Transverse colon (tissue), 4 donors: Measurements from ENCODE around the gene NTRK3. TPM values are rescaled to one million over a fixed set of nuclear protein-coding genes. Genes with fewer than 3 reads are reported as not detected.

Experiments
- DNase-seq: peaks from one replicate; pipeline ENCODE4 v3.0.0-alpha.2; 2019
- H3K27ac ChIP-seq, 4 donors: fragments of 200-600 bp; sonication (generic); 2 replicates each; pipeline ENCODE4 v1.5.1; 2016 to 2018; ENCODE audit warnings: inconsistent platforms in 4 of 4
- H3K27me3 ChIP-seq: fragments of 200-600 bp; sonication (generic); 2 replicates; pipeline ENCODE4 v1.5.1; 2017; ENCODE audit warnings: inconsistent platforms
- H3K36me3 ChIP-seq, 4 donors: fragments of 200-600 bp; sonication (generic); 2 replicates each; pipeline ENCODE4 v1.5.1; 2017 to 2019; ENCODE audit warnings: inconsistent platforms in 4 of 4
- H3K4me1 ChIP-seq, 4 donors: fragments of 200-600 bp; sonication (generic); 2 replicates each; pipeline ENCODE4 v1.5.1; 2017 to 2020; ENCODE audit warnings: inconsistent platforms in 4 of 4
- H3K4me3 ChIP-seq, 4 donors: fragments of 200-600 bp; sonication (generic); 1 replicate in 1 of 4; 2 replicates in 3 of 4; pipeline versions ENCODE4 v1.5.1 to v1.6.1; 2017 to 2019; ENCODE audit warnings: inconsistent platforms in 4 of 4
- H3K9me3 ChIP-seq, 2 donors: fragments of 200-600 bp; sonication (generic); 2 replicates each; pipeline ENCODE4 v1.5.1; 2017 to 2019; ENCODE audit warnings: inconsistent platforms in 2 of 2
- EP300 ChIP-seq: sonication (generic); formaldehyde crosslinking; IDR thresholded peaks from one replicate; pipeline ENCODE4 v1.6.1; 2017; ENCODE audit warnings: antibody characterized with exemption, low read depth
- POLR2A ChIP-seq: fragments of 450-650 bp; IDR thresholded peaks from one replicate; pipeline ENCODE4 v1.6.1; 2016; ENCODE audit warnings: antibody characterized with exemption, mild to moderate bottlenecking, moderate library complexity
- POLR2AphosphoS5 ChIP-seq, 3 donors: sonication (generic); formaldehyde crosslinking; IDR thresholded peaks; one replicate each; pipeline ENCODE4 v1.6.1; 2016; ENCODE audit warnings: antibody characterized with exemption in 3 of 3
- WGBS, 2 donors: methylation state at CpG; one replicate each; pipeline ENCODE4 v1.1.5; 2018; ENCODE audit warnings: low coverage in 1 of 2; 5-methylcytosine and 5-hydroxymethylcytosine counted together
- in situ Hi-C, 4 donors: fragments of 200-750 bp; cut with MboI; loops; one replicate each; pipeline versions ENCODE4 v1.15.0 to v1.15.1; 2017; ENCODE audit warnings: low sequenced_read_pairs in 3 of 4, low pct_ligation_motif_present in 1 of 4, low pct_unique_long_range_greater_than_20kb in 1 of 4
- intact Hi-C: fragments of 100-400 bp; cut with DNase I; formaldehyde crosslinking; loops from one replicate; pipeline ENCODE4 v1.15.1; 2023; ENCODE audit warnings: low total_unique reads
- total RNA-seq, 4 donors: library from RNA; depleted of rRNA; stranded (reverse); fragments of >200 nt; gene quantifications; one replicate each; pipeline ENCODE4 v1.1.0, GENCODE V29; 2016
- TF ChIP-seq, protein P1 (sequence below), 5 experiments: fragments of 200-600 bp in 3 of 5; fragments of 450-650 bp in 2 of 5; sonication (generic) in 3 of 5; IDR thresholded peaks; 1 replicate in 2 of 5; 2 replicates in 3 of 5; pipeline ENCODE4 v1.5.1; 2016 to 2017; ENCODE audit warnings: antibody characterized with exemption in 5 of 5, inconsistent platforms in 3 of 5, mild to moderate bottlenecking in 2 of 5, moderate library complexity in 1 of 5

Gene NTRK3
- total RNA-seq, 4 donors from 2014 or later = 1.1 to 2.8 (median 2.4) TPM

DNA sequence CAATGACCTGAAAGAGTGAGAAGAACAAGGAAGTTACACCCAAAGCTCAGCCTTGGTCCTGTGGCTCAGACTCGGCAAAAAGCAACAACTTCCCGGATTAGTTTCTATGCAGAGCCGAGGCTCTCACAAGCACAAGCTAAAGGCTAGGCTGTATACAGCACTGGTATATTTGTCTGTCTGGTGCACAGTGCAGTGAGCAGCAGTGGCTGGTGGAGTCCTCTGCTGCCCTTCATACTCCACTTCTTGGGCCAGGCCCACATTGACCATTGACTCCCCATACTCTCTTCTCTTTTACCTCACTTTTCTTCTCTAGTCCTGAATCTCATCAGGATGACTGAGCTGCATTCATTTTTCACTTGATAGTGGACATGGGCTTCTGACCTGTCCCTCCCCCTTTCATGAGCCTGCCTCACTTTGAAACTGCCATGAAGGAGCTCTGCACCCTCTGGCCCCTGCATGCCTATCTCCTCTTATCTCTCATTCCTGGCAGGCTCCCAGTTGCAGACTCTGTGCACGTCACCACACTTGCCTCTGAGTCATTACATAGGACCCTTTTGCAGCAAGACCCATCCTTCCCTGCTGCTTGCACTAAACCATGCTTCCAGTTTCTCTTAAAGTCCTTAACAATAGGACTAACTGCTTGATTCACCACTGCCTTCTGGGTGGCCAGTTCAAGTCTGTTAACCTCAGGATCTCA is 379.3 kb downstream of the NTRK3 start:
- intact Hi-C loops (no loop called here), in situ Hi-C loops (no loop called here)
- DNase-seq = no peak
- Histone ChIP-seq H3K4me3 (no peak overlapping the region), H3K27me3 (no peaks in the 10 kb centered on the region), H3K27ac (no peak overlapping the region), H3K9me3 (no peaks in the 10 kb centered on the region), H3K4me1 (no peaks in the 10 kb centered on the region), H3K36me3 (no peaks in the 10 kb centered on the region)
- WGBS, 2 donors = 57 to 72% methylated on average over 1 to 4 of the region's 4 CpGs
- no peak for TF ChIP-seq EP300
- TF ChIP-seq POLR2A = no peak
- TF ChIP-seq, protein P1, sequence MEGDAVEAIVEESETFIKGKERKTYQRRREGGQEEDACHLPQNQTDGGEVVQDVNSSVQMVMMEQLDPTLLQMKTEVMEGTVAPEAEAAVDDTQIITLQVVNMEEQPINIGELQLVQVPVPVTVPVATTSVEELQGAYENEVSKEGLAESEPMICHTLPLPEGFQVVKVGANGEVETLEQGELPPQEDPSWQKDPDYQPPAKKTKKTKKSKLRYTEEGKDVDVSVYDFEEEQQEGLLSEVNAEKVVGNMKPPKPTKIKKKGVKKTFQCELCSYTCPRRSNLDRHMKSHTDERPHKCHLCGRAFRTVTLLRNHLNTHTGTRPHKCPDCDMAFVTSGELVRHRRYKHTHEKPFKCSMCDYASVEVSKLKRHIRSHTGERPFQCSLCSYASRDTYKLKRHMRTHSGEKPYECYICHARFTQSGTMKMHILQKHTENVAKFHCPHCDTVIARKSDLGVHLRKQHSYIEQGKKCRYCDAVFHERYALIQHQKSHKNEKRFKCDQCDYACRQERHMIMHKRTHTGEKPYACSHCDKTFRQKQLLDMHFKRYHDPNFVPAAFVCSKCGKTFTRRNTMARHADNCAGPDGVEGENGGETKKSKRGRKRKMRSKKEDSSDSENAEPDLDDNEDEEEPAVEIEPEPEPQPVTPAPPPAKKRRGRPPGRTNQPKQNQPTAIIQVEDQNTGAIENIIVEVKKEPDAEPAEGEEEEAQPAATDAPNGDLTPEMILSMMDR (IDR thresholded peaks at IDR 0.05) = no peak
- TF ChIP-seq POLR2AphosphoS5 (IDR thresholded peaks at IDR 0.05) = no peak

DNA sequence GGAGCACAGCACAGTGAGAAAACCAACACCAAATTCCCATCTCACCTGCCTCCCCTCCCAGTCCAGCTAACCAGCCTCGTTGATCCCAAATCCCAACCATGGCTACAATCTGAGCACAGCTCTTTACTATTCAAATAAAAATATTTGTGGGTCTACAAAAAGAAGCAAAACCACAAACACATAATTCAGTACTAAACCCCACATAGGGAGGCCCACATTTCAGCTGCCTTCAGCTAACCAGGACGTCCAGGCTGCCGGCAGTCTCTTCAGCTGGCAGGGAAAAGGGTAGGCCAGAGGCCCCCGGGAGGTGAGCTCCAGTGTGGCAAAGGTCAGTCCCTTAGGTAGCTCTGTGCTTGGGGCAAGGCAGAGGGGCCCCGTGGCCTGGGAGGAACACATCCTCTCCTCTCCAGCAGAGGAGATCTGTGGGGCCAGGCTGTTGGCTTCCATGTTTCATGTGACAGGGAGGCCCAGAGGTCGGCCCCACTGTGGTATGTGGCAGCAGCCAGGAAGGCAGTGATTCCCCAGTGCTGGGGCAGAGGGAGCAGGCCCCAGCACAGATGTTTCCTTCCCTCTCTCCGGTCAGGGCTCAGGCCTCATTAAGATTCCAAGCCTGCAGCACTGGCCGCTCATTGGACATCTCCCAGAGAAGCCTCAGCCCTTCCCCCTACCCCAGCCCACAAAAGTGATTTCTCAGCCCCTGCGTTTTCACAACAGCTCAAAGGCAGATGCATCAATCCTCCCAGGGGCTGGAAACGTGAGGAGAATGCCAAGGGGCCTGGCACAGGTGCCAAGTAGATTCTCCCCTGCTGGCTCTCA is 381.4 kb downstream of the NTRK3 start:
- in situ Hi-C loops = no loop called here
- DNase-seq = no peak
- 33 to 50% methylated on average over 1 to 10 of the region's 10 CpGs for WGBS, 2 donors

DNA sequence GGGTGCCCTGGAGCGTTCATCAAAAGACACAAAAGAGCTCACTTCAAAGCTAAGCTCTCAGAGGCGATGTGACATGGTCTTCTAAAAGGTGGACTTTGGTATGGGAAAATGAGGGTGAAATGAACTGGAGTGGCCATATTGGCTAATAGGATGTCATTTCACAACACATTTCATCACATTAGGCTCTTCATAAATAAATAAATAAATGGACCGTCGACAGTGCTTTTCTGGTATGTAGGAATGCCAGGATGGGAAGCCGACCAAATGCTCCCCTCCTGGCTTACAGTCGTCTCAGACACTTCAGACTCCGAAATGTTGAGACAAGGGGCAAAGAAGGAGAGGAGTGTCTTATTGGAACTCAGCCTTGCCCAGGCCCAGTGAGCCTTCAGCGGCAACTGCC is 383.0 kb downstream of the NTRK3 start:
- 80 to 85% methylated on average over 4 to 8 of the region's 8 CpGs for WGBS, 2 donors
- TF ChIP-seq POLR2AphosphoS5 (IDR thresholded peaks at IDR 0.05) = no peak
- TF ChIP-seq, protein P1 (IDR thresholded peaks at IDR 0.05) = no peak
- no peak for TF ChIP-seq EP300
- TF ChIP-seq POLR2A = no peak
- in situ Hi-C loops = no loop called here

More for the DNA sequence above, 381.4 kb downstream of the NTRK3 start:
- Histone ChIP-seq H3K4me1 (no peaks in the 10 kb centered on the region), H3K27ac (no peak overlapping the region), H3K9me3 (no peaks in the 10 kb centered on the region), H3K4me3 (no peak overlapping the region), H3K27me3 (no peaks in the 10 kb centered on the region), H3K36me3 (no peaks in the 10 kb centered on the region)
- no peak for TF ChIP-seq EP300
- TF ChIP-seq POLR2AphosphoS5 (IDR thresholded peaks at IDR 0.05) = no peak
- no peak for TF ChIP-seq POLR2A
- TF ChIP-seq, protein P1 (IDR thresholded peaks at IDR 0.05) = no peak
- intact Hi-C loops = no loop called here

DNA sequence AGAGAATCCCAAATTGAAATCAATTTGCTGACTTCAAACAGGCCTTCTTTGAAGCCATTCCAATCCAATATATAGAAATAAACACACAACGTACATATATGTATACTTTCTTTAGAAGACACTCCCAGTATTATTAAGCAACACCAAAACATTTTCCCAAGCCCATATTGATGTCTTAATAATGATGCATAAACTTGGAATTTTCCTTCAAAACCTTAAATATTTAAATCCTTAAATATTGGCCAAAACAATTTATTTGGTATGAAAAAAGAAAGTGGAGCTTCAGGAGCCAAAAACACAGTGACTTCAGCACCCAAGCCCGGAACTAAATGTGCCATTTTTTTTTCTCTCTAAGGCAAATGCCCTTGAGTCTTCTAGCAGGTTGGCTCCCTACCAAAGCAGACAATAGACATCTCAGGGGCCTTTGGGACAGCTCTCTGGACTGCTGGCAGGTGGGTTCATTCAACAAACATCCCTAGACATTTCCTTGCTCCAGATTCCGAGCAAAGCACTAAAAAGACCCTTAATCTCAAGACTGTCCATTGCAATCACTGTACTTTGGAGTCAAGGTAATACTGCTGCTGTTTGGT is 384.7 kb downstream of the NTRK3 start:
- 68 to 75% methylated on average over 3 of the region's 3 CpGs for WGBS, 2 donors
- Histone ChIP-seq H3K9me3 (no peaks in the 10 kb centered on the region), H3K4me1 (no peaks in the 10 kb centered on the region), H3K4me3 (no peak overlapping the region), H3K36me3 (no peaks in the 10 kb centered on the region), H3K27me3 (no peaks in the 10 kb centered on the region), H3K27ac (no peak overlapping the region)
- TF ChIP-seq POLR2A = no peak
- TF ChIP-seq POLR2AphosphoS5 (IDR thresholded peaks at IDR 0.05) = no peak
- TF ChIP-seq, protein P1 (IDR thresholded peaks at IDR 0.05) = no peak
- no peak for TF ChIP-seq EP300
- intact Hi-C loops = no loop called here
- in situ Hi-C loops = no loop called here
- DNase-seq = no peak

More for the DNA sequence above, 383.0 kb downstream of the NTRK3 start:
- Histone ChIP-seq H3K36me3 (no peaks in the 10 kb centered on the region), H3K9me3 (no peaks in the 10 kb centered on the region), H3K27me3 (no peaks in the 10 kb centered on the region), H3K27ac (no peak overlapping the region), H3K4me3 (no peak overlapping the region), H3K4me1 (no peaks in the 10 kb centered on the region)
- intact Hi-C loops = no loop called here
- no peak for DNase-seq
